GM23338 (cell line): ENCODE measurements around the gene PPP1R3E. TPM values are rescaled to one million over a fixed set of nuclear protein-coding genes. Genes with fewer than 3 reads are reported as not detected.
A peak's percentile ranks its signal among the peaks of the same experiment; 100 is the strongest.

Experiments used
- ATAC-seq: fragments of 200-7000 bp; cut with Tn5 transposase; 3 replicates; pipeline ENCODE4 v1.9.1; 2020
- DNase-seq: peaks from one replicate; pipeline ENCODE4 v3.0.0-alpha.2; 2015; ENCODE audit warnings: low spot score
- H2AFZ ChIP-seq: fragments of 200-600 bp; sonication (generic); 2 replicates; pipeline ENCODE4 v1.8.0; 2016; ENCODE audit warnings: antibody characterized with exemption, mild to moderate bottlenecking, moderate library complexity
- H3F3A ChIP-seq: fragments of 200-600 bp; sonication (generic); replicated peaks from 2 replicates; pipeline ENCODE4 v1.8.0; 2017; ENCODE audit warnings: antibody characterized with exemption, mixed run types, low read depth
- H3K27ac ChIP-seq: fragments of 200-600 bp; sonication (generic); 2 replicates; pipeline ENCODE4 v1.6.1; 2016; ENCODE audit warnings: low read depth
- H3K27me3 ChIP-seq: fragments of 200-600 bp; sonication (generic); 2 replicates; pipeline ENCODE4 v1.8.0; 2016; ENCODE audit warnings: mild to moderate bottlenecking, mixed run types, moderate library complexity; ENCODE audit not compliant: insufficient read depth
- H3K36me3 ChIP-seq: fragments of 200-600 bp; sonication (generic); 2 replicates; pipeline ENCODE4 v1.8.0; 2016; ENCODE audit warnings: mild to moderate bottlenecking; ENCODE audit not compliant: insufficient read depth
- H3K4me1 ChIP-seq: fragments of 200-600 bp; sonication (generic); 2 replicates; pipeline ENCODE4 v1.8.0; 2016; ENCODE audit warnings: mild to moderate bottlenecking, moderate library complexity; ENCODE audit not compliant: insufficient read depth
- H3K4me2 ChIP-seq: fragments of 200-600 bp; sonication (generic); 2 replicates; pipeline ENCODE4 v1.7.1; 2017; ENCODE audit warnings: mixed run types
- H3K4me3 ChIP-seq: fragments of 200-600 bp; sonication (generic); 2 replicates; pipeline ENCODE4 v1.6.1; 2016; ENCODE audit warnings: mixed run types
- H3K79me2 ChIP-seq: fragments of 200-600 bp; sonication (generic); replicated peaks from 2 replicates; pipeline ENCODE4 v1.8.0; 2017; ENCODE audit warnings: mild to moderate bottlenecking; ENCODE audit not compliant: insufficient read depth
- H3K9me2 ChIP-seq: fragments of 200-600 bp; sonication (generic); 2 replicates; pipeline ENCODE4 v1.8.0; 2017; ENCODE audit not compliant: insufficient read depth
- H4K20me1 ChIP-seq: fragments of 200-600 bp; sonication (generic); replicated peaks from 2 replicates; pipeline ENCODE4 v1.8.0; 2017; ENCODE audit warnings: mild to moderate bottlenecking; ENCODE audit not compliant: insufficient read depth
- H3K27ac Mint-ChIP-seq: 2 replicates; pipeline ENCODE4 v1.8.0; 2020; ENCODE audit warnings: inconsistent platforms, mild to moderate bottlenecking, moderate library complexity, mixed read lengths
- H3K27me3 Mint-ChIP-seq: 3 replicates; pipeline ENCODE4 v1.8.0; 2022; ENCODE audit warnings: low read depth, mild to moderate bottlenecking, moderate library complexity, mixed read lengths, inconsistent platforms; ENCODE audit not compliant: insufficient read depth, poor library complexity
- H3K36me3 Mint-ChIP-seq: 3 replicates; pipeline ENCODE4 v1.8.0; 2021; ENCODE audit warnings: low read depth, mild to moderate bottlenecking, inconsistent platforms, moderate library complexity, mixed read lengths
- H3K4me1 Mint-ChIP-seq: 3 replicates; pipeline ENCODE4 v1.8.0; 2020; ENCODE audit warnings: mild to moderate bottlenecking, inconsistent platforms, mixed read lengths
- H3K4me3 Mint-ChIP-seq: 3 replicates; pipeline ENCODE4 v1.8.0; 2021; ENCODE audit warnings: moderate library complexity, mild to moderate bottlenecking, inconsistent platforms, mixed read lengths
- H3K9me3 Mint-ChIP-seq: 3 replicates; pipeline ENCODE4 v1.8.0; 2020; ENCODE audit warnings: moderate library complexity, mild to moderate bottlenecking, inconsistent platforms, mixed read lengths
- CREB1 ChIP-seq: fragments of 250-450 bp; sonication (Bioruptor Pico); IDR thresholded peaks from 2 replicates; pipeline ENCODE4 v1.5.0; 2020; ENCODE audit warnings: low read depth, mild to moderate bottlenecking, moderate library complexity
- POLR2AphosphoS5 ChIP-seq: IDR thresholded peaks from 2 replicates; pipeline ENCODE4 v1.6.1; 2016; ENCODE audit warnings: antibody characterized with exemption, low read depth
- ZNF114 ChIP-seq: fragments of 250-450 bp; sonication (Bioruptor Pico); IDR thresholded peaks from 2 replicates; pipeline ENCODE4 v1.5.0; 2020; ENCODE audit warnings: mild to moderate bottlenecking, moderate library complexity
- ZNF331 ChIP-seq: fragments of 250-450 bp; sonication (Bioruptor Pico); IDR thresholded peaks from 2 replicates; pipeline ENCODE4 v1.5.0; 2020; ENCODE audit warnings: low read depth, mild to moderate bottlenecking, moderate library complexity
- polyA plus RNA-seq: library from polyadenylated mRNA; unstranded; fragments of >200 nt; fragmentation: Nextera tagmentation; extraction: Ambion mirVana; gene quantifications from 2 replicates; pipeline ENCODE4 v1.2.1, GENCODE V29; 2016
- total RNA-seq: library from RNA; depleted of rRNA; stranded (reverse); fragments of >200 nt; shearing (Covaris generic); gene quantifications from 2 replicates; pipeline ENCODE4 v1.2.3, GENCODE V29; 2014
- TF ChIP-seq, protein P1 (sequence below), 2 experiments: fragments of 200-600 bp in 1 of 2; sonication (generic) in 1 of 2; conservative IDR thresholded peaks; 2 replicates each; pipeline versions ENCODE4 v1.5.1 to v1.6.1; 2016 to 2017; ENCODE audit warnings: antibody characterized with exemption in 2 of 2, low read depth in 2 of 2, mild to moderate bottlenecking in 2 of 2, moderate library complexity in 1 of 2
- TF ChIP-seq, protein P2 (sequence below): IDR thresholded peaks from 2 replicates; pipeline ENCODE4 v1.6.1; 2016; ENCODE audit warnings: antibody characterized with exemption

The PPP1R3E gene
- total and polyA plus RNA-seq, 2 experiments from 2014 or later, result 2.3 to 2.5 TPM

DNA sequence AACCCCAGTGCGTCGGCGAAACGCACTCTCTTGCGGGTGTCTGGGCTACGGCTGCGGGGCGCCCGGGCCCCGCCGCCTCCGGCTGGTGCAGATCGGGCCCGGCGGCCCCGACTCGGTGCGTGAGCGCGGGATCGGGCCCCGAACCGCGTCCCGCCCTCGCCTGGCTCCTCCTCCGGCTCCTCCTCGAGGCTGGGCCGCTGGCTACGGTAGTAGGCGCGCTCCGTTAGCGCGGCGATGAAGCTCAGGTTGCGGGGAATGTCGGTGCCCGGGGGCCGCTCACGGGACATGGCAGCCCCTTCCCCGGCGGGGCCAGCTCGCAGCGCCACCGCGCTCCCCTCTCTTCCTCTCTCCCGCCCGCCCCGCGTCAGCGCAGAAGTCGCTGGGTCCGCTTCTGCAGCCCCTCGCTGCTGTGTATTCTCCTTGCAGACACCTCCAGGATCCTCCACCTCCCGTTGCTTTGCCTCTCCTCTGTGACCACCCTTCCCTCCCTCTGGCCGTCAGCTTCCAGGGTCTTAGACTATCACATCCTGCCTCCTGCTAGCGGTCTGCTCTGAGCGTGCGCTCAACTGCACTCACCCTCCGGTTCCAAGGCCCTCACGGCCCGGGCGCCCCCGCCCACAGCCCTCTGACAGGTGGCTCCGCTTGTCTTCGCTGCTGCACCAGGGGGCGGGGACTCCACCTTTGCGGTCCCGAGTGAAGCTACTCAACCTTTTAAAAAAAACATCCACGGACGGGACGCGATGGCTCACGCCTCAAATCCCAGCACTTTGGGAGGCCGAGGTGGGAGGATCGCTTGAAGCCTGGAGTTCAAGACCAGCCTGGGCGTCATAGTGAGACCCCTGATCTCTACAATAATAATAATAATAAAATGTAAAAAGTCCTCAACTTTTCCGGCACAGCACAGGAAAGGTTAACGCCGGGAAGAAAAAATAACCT lies at the start of gene PPP1R3E (continued):
- TF ChIP-seq ZNF331 (CRISPR knock-in tag), result no peak
- TF ChIP-seq CREB1, result no peak

DNA sequence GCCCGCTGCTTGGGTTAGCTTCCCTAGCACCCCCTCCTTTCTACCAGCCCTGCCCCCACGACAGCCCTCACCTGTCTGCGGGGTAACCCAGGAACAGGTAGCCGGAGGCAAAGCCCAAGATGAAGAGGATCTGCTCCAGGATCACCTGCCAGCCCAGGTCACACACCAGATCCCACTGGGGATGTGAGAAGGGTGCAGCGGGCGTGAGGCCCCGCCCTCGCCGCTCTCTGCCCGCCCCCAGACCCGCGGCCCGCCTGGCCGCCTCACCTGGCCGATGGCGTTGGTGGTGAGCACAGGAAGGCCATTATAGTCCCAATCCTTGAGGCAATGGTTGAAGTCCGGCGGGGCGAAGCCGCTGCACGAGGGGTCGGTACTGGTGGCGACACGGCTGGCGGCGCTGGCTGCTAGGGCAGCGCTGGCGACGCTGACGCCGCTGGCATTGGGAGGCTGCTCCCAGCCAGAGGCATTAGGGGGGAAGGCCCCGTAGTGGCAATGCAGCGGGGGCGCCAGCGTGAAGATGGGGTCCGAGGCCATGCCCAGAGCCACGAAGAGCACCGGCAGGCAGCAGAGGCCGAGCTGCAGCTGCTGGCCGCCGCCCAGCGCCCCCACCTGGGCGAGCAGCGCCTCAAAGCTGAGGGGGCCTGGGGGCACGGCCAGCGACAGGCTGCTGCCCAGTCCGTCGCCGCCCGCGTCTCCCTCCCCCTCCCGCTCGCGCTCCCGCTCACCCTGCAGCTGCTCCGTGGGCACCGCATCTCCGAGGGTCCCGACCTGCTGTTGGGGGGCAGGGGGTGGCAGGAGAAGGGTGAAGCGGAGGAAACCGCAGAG lies 49.2 kb upstream of the PPP1R3E start:
- no peak overlapping the region for H3K27ac ChIP-seq

More for the DNA sequence above, 49.2 kb upstream of the PPP1R3E start:
- Histone ChIP-seq H3K9me2 (no peaks in the 10 kb centered on the region), H3K4me3 (peak overlapping the region; percentile 85), H3K36me3 (no peaks in the 10 kb centered on the region), H3K27me3 (peaks cover 37% of the 10 kb centered on the region), H3K4me2 (peak overlapping the region; percentile 94), H4K20me1 (peaks cover 5% of the 10 kb centered on the region; the same call in 1 of the 2 replicates), H3K4me1 (peaks cover 5% of the 10 kb centered on the region; the same call in 1 of the 2 replicates), H2AFZ (peak overlapping the region; percentile 69), H3K79me2 (no peaks in the 10 kb centered on the region), H3F3A (no peaks in the 10 kb centered on the region)
- Mint-ChIP-seq H3K4me3 (peak overlapping the region; percentile 69), H3K27me3 (peaks cover 16% of the 10 kb centered on the region), H3K9me3 (no peaks in the 10 kb centered on the region; the same call in 1 of the 3 replicates), H3K27ac (no peak overlapping the region), H3K36me3 (peaks cover 16% of the 10 kb centered on the region), H3K4me1 (peaks cover 15% of the 10 kb centered on the region)
- TF ChIP-seq ZNF331 (CRISPR knock-in tag) (no peak), ZNF114 (CRISPR knock-in tag) (no peak), POLR2AphosphoS5 (no peak)
- TF ChIP-seq, protein P1, sequence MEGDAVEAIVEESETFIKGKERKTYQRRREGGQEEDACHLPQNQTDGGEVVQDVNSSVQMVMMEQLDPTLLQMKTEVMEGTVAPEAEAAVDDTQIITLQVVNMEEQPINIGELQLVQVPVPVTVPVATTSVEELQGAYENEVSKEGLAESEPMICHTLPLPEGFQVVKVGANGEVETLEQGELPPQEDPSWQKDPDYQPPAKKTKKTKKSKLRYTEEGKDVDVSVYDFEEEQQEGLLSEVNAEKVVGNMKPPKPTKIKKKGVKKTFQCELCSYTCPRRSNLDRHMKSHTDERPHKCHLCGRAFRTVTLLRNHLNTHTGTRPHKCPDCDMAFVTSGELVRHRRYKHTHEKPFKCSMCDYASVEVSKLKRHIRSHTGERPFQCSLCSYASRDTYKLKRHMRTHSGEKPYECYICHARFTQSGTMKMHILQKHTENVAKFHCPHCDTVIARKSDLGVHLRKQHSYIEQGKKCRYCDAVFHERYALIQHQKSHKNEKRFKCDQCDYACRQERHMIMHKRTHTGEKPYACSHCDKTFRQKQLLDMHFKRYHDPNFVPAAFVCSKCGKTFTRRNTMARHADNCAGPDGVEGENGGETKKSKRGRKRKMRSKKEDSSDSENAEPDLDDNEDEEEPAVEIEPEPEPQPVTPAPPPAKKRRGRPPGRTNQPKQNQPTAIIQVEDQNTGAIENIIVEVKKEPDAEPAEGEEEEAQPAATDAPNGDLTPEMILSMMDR (conservative IDR thresholded peaks at IDR 0.05; ENCODE audit: low read depth in 2 of 2), result peak; percentile 25 to 59
- TF ChIP-seq, protein P2, sequence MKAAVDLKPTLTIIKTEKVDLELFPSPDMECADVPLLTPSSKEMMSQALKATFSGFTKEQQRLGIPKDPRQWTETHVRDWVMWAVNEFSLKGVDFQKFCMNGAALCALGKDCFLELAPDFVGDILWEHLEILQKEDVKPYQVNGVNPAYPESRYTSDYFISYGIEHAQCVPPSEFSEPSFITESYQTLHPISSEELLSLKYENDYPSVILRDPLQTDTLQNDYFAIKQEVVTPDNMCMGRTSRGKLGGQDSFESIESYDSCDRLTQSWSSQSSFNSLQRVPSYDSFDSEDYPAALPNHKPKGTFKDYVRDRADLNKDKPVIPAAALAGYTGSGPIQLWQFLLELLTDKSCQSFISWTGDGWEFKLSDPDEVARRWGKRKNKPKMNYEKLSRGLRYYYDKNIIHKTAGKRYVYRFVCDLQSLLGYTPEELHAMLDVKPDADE, result no peak
- DNase-seq (peak; percentile 67), ATAC-seq (peak; percentile 74)
